Measurements from ENCODE around the gene TNRC6B. TPM values are rescaled to one million over a fixed set of nuclear protein-coding genes. Genes with fewer than 3 reads are reported as not detected.

The TNRC6B gene
- total and polyA plus RNA-seq, 2 donors (not counting 1 experiment from before 2014, with no cell fraction given): 5.7 to 17.8 TPM

- no peak for DNase-seq (ENCODE audit: low read depth in 2 of 2)
- no peaks in the 10 kb centered on the region for H3K27me3 ChIP-seq (ENCODE audit: control insufficient read depth, insufficient read depth, low read length)
- TF ChIP-seq EZH2 (IDR thresholded peaks at IDR 0.05; ENCODE audit: low read length, missing control alignments) (no peak), CTCF (conservative IDR thresholded peaks at IDR 0.05 in 1 of 2, IDR thresholded peaks at IDR 0.05 in 1 of 2; ENCODE audit: low read depth in 1 of 2, low read length in 2 of 2) (no peak)
- H3K27ac ChIP-seq (ENCODE audit: insufficient read depth, low read length): no peak overlapping the region
- no peaks in the 10 kb centered on the region for H3K9me3 ChIP-seq (ENCODE audit: control insufficient read depth, insufficient read depth, low read depth, low read length)
- H2AFZ ChIP-seq (ENCODE audit: low read length): no peak overlapping the region
- no peaks in the 10 kb centered on the region for H4K20me1 ChIP-seq (ENCODE audit: control insufficient read depth, extremely low read depth, insufficient read depth, low read length)
- no peak overlapping the region for H3K9ac ChIP-seq (ENCODE audit: insufficient read depth, low read length)
- peaks cover 11% of the 10 kb centered on the region for H3K79me2 ChIP-seq (ENCODE audit: control insufficient read depth, insufficient read depth, low read length)
- no peaks in the 10 kb centered on the region for H3K36me3 ChIP-seq (ENCODE audit: control insufficient read depth, insufficient read depth, low read length)
- no peak overlapping the region for H3K4me2 ChIP-seq (ENCODE audit: extremely low read depth, insufficient read depth, low read length)
- peaks cover 6% of the 10 kb centered on the region for H3K4me1 ChIP-seq (ENCODE audit: control insufficient read depth, extremely low read depth, insufficient read depth, low read length)
- no peak overlapping the region for H3K4me3 ChIP-seq (replicated peaks in 1 of 4; ENCODE audit: control extremely low read depth in 1 of 4, insufficient read depth in 1 of 4, low read depth in 3 of 4, low read length in 4 of 4)
Measured at GRCh38 chr22:40237788-40238424, 60.2 kb downstream of the TNRC6B start.

GRCh38 chr22:40238425-40239344, 61.0 kb downstream of the TNRC6B start:
- Histone ChIP-seq H3K36me3 (ENCODE audit: control insufficient read depth, insufficient read depth, low read length) (no peaks in the 10 kb centered on the region), H4K20me1 (ENCODE audit: control insufficient read depth, extremely low read depth, insufficient read depth, low read length) (no peaks in the 10 kb centered on the region), H2AFZ (ENCODE audit: low read length) (no peak overlapping the region), H3K9me3 (ENCODE audit: control insufficient read depth, insufficient read depth, low read depth, low read length) (no peaks in the 10 kb centered on the region), H3K79me2 (ENCODE audit: control insufficient read depth, insufficient read depth, low read length) (peaks cover 11% of the 10 kb centered on the region), H3K27ac (ENCODE audit: insufficient read depth, low read length) (no peak overlapping the region), H3K4me2 (ENCODE audit: extremely low read depth, insufficient read depth, low read length) (peak overlapping the region; percentile 41), H3K4me1 (ENCODE audit: control insufficient read depth, extremely low read depth, insufficient read depth, low read length) (peaks cover 6% of the 10 kb centered on the region), H3K9ac (ENCODE audit: insufficient read depth, low read length) (no peak overlapping the region), H3K4me3 (replicated peaks in 1 of 4; ENCODE audit: control extremely low read depth in 1 of 4, insufficient read depth in 1 of 4, low read depth in 3 of 4, low read length in 4 of 4) (no peak overlapping the region), H3K27me3 (ENCODE audit: control insufficient read depth, insufficient read depth, low read length) (no peaks in the 10 kb centered on the region)
- TF ChIP-seq CTCF (conservative IDR thresholded peaks at IDR 0.05 in 1 of 2, IDR thresholded peaks at IDR 0.05 in 1 of 2; ENCODE audit: low read depth in 1 of 2, low read length in 2 of 2): no peak
- no peak for TF ChIP-seq EZH2 (IDR thresholded peaks at IDR 0.05; ENCODE audit: low read length, missing control alignments)
- DNase-seq (ENCODE audit: low read depth in 2 of 2): peak; percentile 45 to 85

GRCh38 chr22:40239345-40239683, 61.6 kb downstream of the TNRC6B start:
- no peaks in the 10 kb centered on the region for H4K20me1 ChIP-seq (ENCODE audit: control insufficient read depth, extremely low read depth, insufficient read depth, low read length)
- H3K79me2 ChIP-seq (ENCODE audit: control insufficient read depth, insufficient read depth, low read length): peaks cover 11% of the 10 kb centered on the region
- no peak for TF ChIP-seq EZH2 (IDR thresholded peaks at IDR 0.05; ENCODE audit: low read length, missing control alignments)
- no peak for TF ChIP-seq CTCF (conservative IDR thresholded peaks at IDR 0.05 in 1 of 2, IDR thresholded peaks at IDR 0.05 in 1 of 2; ENCODE audit: low read depth in 1 of 2, low read length in 2 of 2)
- no peaks in the 10 kb centered on the region for H3K36me3 ChIP-seq (ENCODE audit: control insufficient read depth, insufficient read depth, low read length)
- H3K4me2 ChIP-seq (ENCODE audit: extremely low read depth, insufficient read depth, low read length): no peak overlapping the region
- H3K27me3 ChIP-seq (ENCODE audit: control insufficient read depth, insufficient read depth, low read length): no peaks in the 10 kb centered on the region
- DNase-seq (ENCODE audit: low read depth in 2 of 2): no peak
- H3K27ac ChIP-seq (ENCODE audit: insufficient read depth, low read length): no peak overlapping the region
- H3K4me1 ChIP-seq (ENCODE audit: control insufficient read depth, extremely low read depth, insufficient read depth, low read length): peaks cover 6% of the 10 kb centered on the region
- no peak overlapping the region for H3K4me3 ChIP-seq (replicated peaks in 1 of 4; ENCODE audit: control extremely low read depth in 1 of 4, insufficient read depth in 1 of 4, low read depth in 3 of 4, low read length in 4 of 4)
- no peaks in the 10 kb centered on the region for H3K9me3 ChIP-seq (ENCODE audit: control insufficient read depth, insufficient read depth, low read depth, low read length)
- no peak overlapping the region for H3K9ac ChIP-seq (ENCODE audit: insufficient read depth, low read length)
- H2AFZ ChIP-seq (ENCODE audit: low read length): no peak overlapping the region

Measured in fibroblast of lung (primary cell).